Thoracic aorta (tissue), 2 donors: Measurements from ENCODE around the gene RALGAPA2. TPM values are rescaled to one million over a fixed set of nuclear protein-coding genes. Genes with fewer than 3 reads are reported as not detected.

Source experiments
- ATAC-seq: fragments of 150-250 bp; one replicate; pipeline ENCODE4 v1.8.0; 2017; ENCODE audit warnings: low read depth; ENCODE audit not compliant: insufficient number of reproducible peaks, low FRiP score
- DNase-seq: peaks from one replicate; pipeline ENCODE4 v3.0.0-alpha.2; 2020; ENCODE audit warnings: low spot score
- H3K27ac ChIP-seq, 2 donors: fragments of 200-600 bp; sonication (generic); 1 replicate in 1 of 2; 2 replicates in 1 of 2; pipeline ENCODE4 v1.5.1; 2016; ENCODE audit warnings: mild to moderate bottlenecking in 2 of 2, moderate library complexity in 2 of 2
- H3K27me3 ChIP-seq: fragments of 200-600 bp; sonication (generic); replicated peaks from 2 replicates; pipeline ENCODE4 v1.6.0; 2016; ENCODE audit warnings: mild to moderate bottlenecking; ENCODE audit not compliant: insufficient read depth
- H3K36me3 ChIP-seq: fragments of 200-600 bp; sonication (generic); one replicate; pipeline ENCODE4 v1.5.1; 2016
- H3K4me1 ChIP-seq, 2 donors: fragments of 200-600 bp; sonication (generic); 1 replicate in 1 of 2; 2 replicates in 1 of 2; pipeline versions ENCODE4 v1.5.1 to v1.6.0; 2016; ENCODE audit warnings: low read depth in 2 of 2, mild to moderate bottlenecking in 1 of 2; ENCODE audit not compliant: control insufficient read depth in 1 of 2
- H3K4me3 ChIP-seq: fragments of 200-600 bp; sonication (generic); 2 replicates; pipeline ENCODE4 v1.5.1; 2016; ENCODE audit warnings: mild to moderate bottlenecking
- H3K9me3 ChIP-seq: fragments of 200-600 bp; sonication (generic); 2 replicates; pipeline ENCODE4 v1.5.1; 2016
- CTCF ChIP-seq: fragments of 200-600 bp; sonication (generic); IDR thresholded peaks from one replicate; pipeline ENCODE4 v1.5.1; 2019; ENCODE audit warnings: antibody characterized with exemption
- total RNA-seq, 2 donors: library from RNA; depleted of rRNA; stranded (reverse); fragments of >200 nt; gene quantifications; one replicate each; pipeline versions ENCODE4 v1.1.0 to v1.2.3, GENCODE V29; 2016

The RALGAPA2 gene
- total RNA-seq, 2 donors from 2014 or later, result 20.3 to 48.3 TPM

GRCh38 chr20:20611167-20611566, 101.3 kb downstream of the RALGAPA2 start:
- no peak for ATAC-seq
- no peaks in the 10 kb centered on the region for H3K27me3 ChIP-seq
- H3K4me3 ChIP-seq, result no peak overlapping the region
- H3K27ac ChIP-seq, result no peak overlapping the region
- TF ChIP-seq CTCF, result no peak
- H3K9me3 ChIP-seq, result no peaks in the 10 kb centered on the region
- peaks cover 4% of the 10 kb centered on the region for H3K36me3 ChIP-seq
- no peaks in the 10 kb centered on the region for H3K4me1 ChIP-seq
- DNase-seq, result no peak

GRCh38 chr20:20609522-20609921, 102.9 kb downstream of the RALGAPA2 start:
- H3K4me1 ChIP-seq, result no peaks in the 10 kb centered on the region
- DNase-seq (no peak), ATAC-seq (no peak)
- no peaks in the 10 kb centered on the region for H3K9me3 ChIP-seq
- H3K27ac ChIP-seq, result no peak overlapping the region
- no peak overlapping the region for H3K4me3 ChIP-seq
- peaks cover under 1% of the 10 kb centered on the region for H3K36me3 ChIP-seq
- no peaks in the 10 kb centered on the region for H3K27me3 ChIP-seq
- no peak for TF ChIP-seq CTCF

- no peak overlapping the region for H3K4me3 ChIP-seq
- no peak for ATAC-seq
- no peak for TF ChIP-seq CTCF
Observed at GRCh38 chr20:20608641-20609040, 103.8 kb downstream of the RALGAPA2 start.

GRCh38 chr20:20608041-20608440, 104.4 kb downstream of the RALGAPA2 start:
- no peaks in the 10 kb centered on the region for H3K27me3 ChIP-seq
- no peak overlapping the region for H3K27ac ChIP-seq
- H3K9me3 ChIP-seq, result no peaks in the 10 kb centered on the region
- no peak overlapping the region for H3K4me3 ChIP-seq
- no peak for ATAC-seq
- no peak for TF ChIP-seq CTCF
- H3K36me3 ChIP-seq, result no peaks in the 10 kb centered on the region
- no peak for DNase-seq
- H3K4me1 ChIP-seq, result no peaks in the 10 kb centered on the region

More at GRCh38 chr20:20608641-20609040, 103.8 kb downstream of the RALGAPA2 start:
- DNase-seq, result no peak
- H3K36me3 ChIP-seq, result no peaks in the 10 kb centered on the region
- no peak overlapping the region for H3K27ac ChIP-seq
- no peaks in the 10 kb centered on the region for H3K4me1 ChIP-seq
- no peaks in the 10 kb centered on the region for H3K9me3 ChIP-seq
- H3K27me3 ChIP-seq, result no peaks in the 10 kb centered on the region

- ATAC-seq (no peak), DNase-seq (no peak)
- Histone ChIP-seq H3K9me3 (no peaks in the 10 kb centered on the region), H3K4me3 (no peak overlapping the region), H3K27ac (no peak overlapping the region), H3K4me1 (no peaks in the 10 kb centered on the region), H3K36me3 (no peaks in the 10 kb centered on the region), H3K27me3 (no peaks in the 10 kb centered on the region)
- no peak for TF ChIP-seq CTCF
Observed at GRCh38 chr20:20606881-20607280, 105.6 kb downstream of the RALGAPA2 start.
